Esophagus squamous epithelium (tissue), 5 donors: Measurements from ENCODE around the gene CMAS. TPM values are rescaled to one million over a fixed set of nuclear protein-coding genes. Genes with fewer than 3 reads are reported as not detected.
"Not testable (repeated sequence)": the region's sequence is repeated elsewhere in the genome, so short reads cannot be mapped to it uniquely, and the experiment has no call there.

ENCODE experiments used
- DNase-seq: peaks from one replicate; lab custom pipeline; 2025; lab: John Stamatoyannopoulos, UW
- H3K27ac ChIP-seq, 4 donors: fragments of 200-600 bp; sonication (generic); one replicate each; pipeline ENCODE4 v1.5.1; 2016 to 2019; ENCODE audit warnings: mild to moderate bottlenecking in 1 of 4
- H3K27me3 ChIP-seq, 4 donors: fragments of 200-600 bp; sonication (generic); 1 replicate in 3 of 4; 2 replicates in 1 of 4; pipeline versions ENCODE4 v1.5.1 to v1.6.0; 2017 to 2021; ENCODE audit warnings: antibody characterized with exemption in 1 of 4
- H3K36me3 ChIP-seq, 3 donors: fragments of 200-600 bp; sonication (generic); one replicate each; pipeline ENCODE4 v1.5.1; 2016 to 2019
- H3K4me1 ChIP-seq, 3 donors: fragments of 200-600 bp; sonication (generic); one replicate each; pipeline ENCODE4 v1.5.1; 2017 to 2019
- H3K4me3 ChIP-seq, 4 donors: fragments of 200-600 bp; sonication (generic); 1 replicate in 3 of 4; 2 replicates in 1 of 4; pipeline ENCODE4 v1.5.1; 2016 to 2019; ENCODE audit warnings: mild to moderate bottlenecking in 2 of 4, moderate library complexity in 1 of 4
- H3K9me3 ChIP-seq, 3 donors: fragments of 200-600 bp; sonication (generic); one replicate each; pipeline ENCODE4 v1.5.1; 2016 to 2019
- CTCF ChIP-seq, 6 experiments: fragments of 450-650 bp in 4 of 6; fragments of 200-600 bp in 2 of 6; sonication (generic) in 2 of 6; IDR thresholded peaks; one replicate each; pipeline ENCODE4 v1.5.1; 2016 to 2019; ENCODE audit warnings: antibody characterized with exemption in 6 of 6, mild to moderate bottlenecking in 4 of 6, moderate library complexity in 4 of 6
- POLR2A ChIP-seq, 4 donors: fragments of 450-650 bp; IDR thresholded peaks; one replicate each; pipeline ENCODE4 v1.6.1; 2017; ENCODE audit warnings: antibody characterized with exemption in 4 of 4, mild to moderate bottlenecking in 4 of 4, moderate library complexity in 3 of 4
- whole genome bisulfite sequencing, 2 donors: methylation state at CpG; one replicate each; pipeline ENCODE4 v1.1.5; 2018; 5-methylcytosine and 5-hydroxymethylcytosine counted together
- intact Hi-C: fragments of 100-400 bp; cut with DNase I; formaldehyde crosslinking; loops from one replicate; pipeline ENCODE4 v1.15.0; 2022
- total RNA-seq, 4 donors: library from RNA; depleted of rRNA; stranded (reverse); fragments of >200 nt; gene quantifications; one replicate each; pipeline ENCODE4 v1.1.0, GENCODE V29; 2016
- donor health status: DM: yes; HTN: yes; CAD: no.

The CMAS gene
- total RNA-seq, 4 donors from 2014 or later, result 46.5 to 61.8 (median 52.5) TPM

GRCh38 chr12:22008196-22008595 is 37.8 kb upstream of the CMAS start:
- 80 to 100% methylated on average over 2 of the region's 7 CpGs for WGBS, 2 donors
- no peak for DNase-seq

GRCh38 chr12:22014041-22014782 is 31.8 kb upstream of the CMAS start:
- intact Hi-C loops, result no loop called here
- H3K9me3 ChIP-seq, result no peaks in the 10 kb centered on the region
- no peaks in the 10 kb centered on the region for H3K36me3 ChIP-seq
- no peak overlapping the region for H3K4me3 ChIP-seq
- H3K27ac ChIP-seq, result no peak overlapping the region
- 42 to 50% methylated on average over 7 of the region's 7 CpGs for WGBS, 2 donors
- no peaks in the 10 kb centered on the region for H3K27me3 ChIP-seq
- no peaks in the 10 kb centered on the region for H3K4me1 ChIP-seq
- TF ChIP-seq CTCF (IDR thresholded peaks at IDR 0.05), result no peak
- no peak for TF ChIP-seq POLR2A (IDR thresholded peaks at IDR 0.05)
- DNase-seq, result no peak

More at GRCh38 chr12:22008196-22008595, 37.8 kb upstream of the CMAS start:
- no peaks in the 10 kb centered on the region for H3K36me3 ChIP-seq
- TF ChIP-seq CTCF (IDR thresholded peaks at IDR 0.05) (no peak), POLR2A (IDR thresholded peaks at IDR 0.05) (no peak)
- intact Hi-C loops, result no loop called here
- no peak overlapping the region for H3K27ac ChIP-seq
- H3K9me3 ChIP-seq, result no peaks in the 10 kb centered on the region
- H3K4me3 ChIP-seq, result no peak overlapping the region
- H3K4me1 ChIP-seq, result no peaks in the 10 kb centered on the region
- no peaks in the 10 kb centered on the region for H3K27me3 ChIP-seq

- intact Hi-C loops, result loop anchor here (5.0 kb wide), 1 partner anchor 317 kb away; no protein-coding TSS in a partner anchor
- WGBS, 2 donors, result 51 to 55% methylated on average over 7 of the region's 7 CpGs
These were observed 31.3 kb upstream of the CMAS start for GRCh38 chr12:22014783-22015144.

GRCh38 chr12:22016982-22017381 is 29.0 kb upstream of the CMAS start:
- TF ChIP-seq POLR2A (IDR thresholded peaks at IDR 0.05) (no peak), CTCF (IDR thresholded peaks at IDR 0.05) (no peak)
- no peaks in the 10 kb centered on the region for H3K4me1 ChIP-seq
- no peak overlapping the region for H3K27ac ChIP-seq
- no peaks in the 10 kb centered on the region for H3K9me3 ChIP-seq
- no peaks in the 10 kb centered on the region for H3K27me3 ChIP-seq
- DNase-seq, result no peak
- H3K4me3 ChIP-seq, result no peak overlapping the region
- H3K36me3 ChIP-seq, result no peaks in the 10 kb centered on the region
- intact Hi-C loops, result loop anchor here (5.0 kb wide), 1 partner anchor 320 kb away; no protein-coding TSS in a partner anchor

More at GRCh38 chr12:22014783-22015144, 31.3 kb upstream of the CMAS start:
- Histone ChIP-seq H3K4me3 (no peak overlapping the region), H3K36me3 (no peaks in the 10 kb centered on the region), H3K9me3 (no peaks in the 10 kb centered on the region), H3K4me1 (no peaks in the 10 kb centered on the region), H3K27ac (no peak overlapping the region), H3K27me3 (no peaks in the 10 kb centered on the region)
- DNase-seq, result no peak
- TF ChIP-seq CTCF (IDR thresholded peaks at IDR 0.05), result no peak
- no peak for TF ChIP-seq POLR2A (IDR thresholded peaks at IDR 0.05)

GRCh38 chr12:22018860-22019259 is 27.2 kb upstream of the CMAS start:
- no peaks in the 10 kb centered on the region for H3K27me3 ChIP-seq
- no peak overlapping the region for H3K27ac ChIP-seq
- 39 to 46% methylated on average over 6 of the region's 6 CpGs for WGBS, 2 donors
- no peak for DNase-seq
- TF ChIP-seq CTCF (IDR thresholded peaks at IDR 0.05), result peak in 4 of 6 experiments; percentile 19 to 51 (median 36)
- no peak for TF ChIP-seq POLR2A (IDR thresholded peaks at IDR 0.05)
- H3K36me3 ChIP-seq, result no peaks in the 10 kb centered on the region
- no peak overlapping the region for H3K4me3 ChIP-seq
- intact Hi-C loops, result loop anchor here (5.0 kb wide), 1 partner anchor 322 kb away; no protein-coding TSS in a partner anchor
- no peaks in the 10 kb centered on the region for H3K4me1 ChIP-seq
- H3K9me3 ChIP-seq, result no peaks in the 10 kb centered on the region

GRCh38 chr12:22023489-22023888 is 22.5 kb upstream of the CMAS start:
- H3K4me3 ChIP-seq, DNase-seq, H3K27me3 ChIP-seq, H3K9me3 ChIP-seq, H3K36me3 ChIP-seq, intact Hi-C loops, H3K27ac ChIP-seq, H3K4me1 ChIP-seq: not testable (repeated sequence)
